CD4-positive, alpha-beta T cell treated with Interleukin-10 for 1 hour (primary cell): ENCODE data around the gene ACER3.

Source experiments
- DNase-seq: peaks from one replicate; pipeline ENCODE4 v3.0.0-alpha.2; 2020

ACER3 gene

GRCh38 chr11:77064648-77065217 is 204.0 kb downstream of the ACER3 start:
- no peak for DNase-seq

GRCh38 chr11:77065878-77066228 is 205.1 kb downstream of the ACER3 start:
- DNase-seq, result no peak

GRCh38 chr11:77066229-77067042 is 205.7 kb downstream of the ACER3 start, which contains the start of gene CAPN5:
Gene CAPN5, plus strand, starts transcription at chr11:77066971. Its CDS starts 17,916 bp downstream, at chr11:77084887.
- peak; percentile 90 for DNase-seq

GRCh38 chr11:77067861-77068443 is 207.2 kb downstream of the ACER3 start:
- no peak for DNase-seq

- no peak for DNase-seq
Measured at GRCh38 chr11:77068457-77069335, 208.0 kb downstream of the ACER3 start.

- no peak for DNase-seq
Measured at GRCh38 chr11:77069336-77069968, 208.7 kb downstream of the ACER3 start.

- no peak for DNase-seq
Measured at GRCh38 chr11:77069969-77070582, 209.4 kb downstream of the ACER3 start.

GRCh38 chr11:77071077-77071476 is 210.4 kb downstream of the ACER3 start:
- DNase-seq, result no peak

- DNase-seq, result no peak
Measured at GRCh38 chr11:77071671-77072605, 211.2 kb downstream of the ACER3 start.

- peak; percentile 13 for DNase-seq
Measured at GRCh38 chr11:77072851-77073327, 212.2 kb downstream of the ACER3 start.

- no peak for DNase-seq
Measured at GRCh38 chr11:77073328-77074001, 212.7 kb downstream of the ACER3 start.

- no peak for DNase-seq
Measured at GRCh38 chr11:77074205-77074604, 213.5 kb downstream of the ACER3 start.

GRCh38 chr11:77074626-77075221 is 214.0 kb downstream of the ACER3 start:
- no peak for DNase-seq

GRCh38 chr11:77075425-77075905 is 214.7 kb downstream of the ACER3 start:
- no peak for DNase-seq
